ENCODE measurements around the gene CREB3. TPM values are rescaled to one million over a fixed set of nuclear protein-coding genes. Genes with fewer than 3 reads are reported as not detected.

Gene CREB3
- total RNA-seq, 2 experiments from 2014 or later = 18.1 to 18.3 TPM

- ChIA-PET POLR2A (no interaction called here), CTCF (interaction anchor here (1.4 to 1.6 kb wide), 3 partner anchors 12 to 29 kb away, joined by 3 to 6 read pairs (median 3); no protein-coding TSS in a partner anchor)
- H3K9me3 Mint-ChIP-seq = no peaks in the 10 kb centered on the region
- H3K36me3 Mint-ChIP-seq (ENCODE audit: low read depth) = peaks cover 6% of the 10 kb centered on the region
- no peak for DNase-seq
- no peak overlapping the region for H3K27ac Mint-ChIP-seq
- no peak overlapping the region for H3K4me3 Mint-ChIP-seq
- H3K4me1 Mint-ChIP-seq = peaks cover 3% of the 10 kb centered on the region
- no peaks in the 10 kb centered on the region for H3K27me3 Mint-ChIP-seq
Measured at GRCh38 chr9:35778496-35778895, 46.0 kb downstream of the CREB3 start.

GRCh38 chr9:35781066-35781465, 48.6 kb downstream of the CREB3 start:
- Mint-ChIP-seq H3K27ac (no peak overlapping the region), H3K36me3 (ENCODE audit: low read depth) (peaks cover 12% of the 10 kb centered on the region), H3K4me3 (no peak overlapping the region), H3K27me3 (no peaks in the 10 kb centered on the region), H3K9me3 (no peaks in the 10 kb centered on the region), H3K4me1 (no peaks in the 10 kb centered on the region)
- no peak for DNase-seq
- ChIA-PET CTCF (interaction anchor here (0.6 kb wide), 1 partner anchor 18 kb away, joined by 3 read pairs; no protein-coding TSS in a partner anchor), POLR2A (no interaction called here)

- Mint-ChIP-seq H3K27me3 (no peaks in the 10 kb centered on the region), H3K36me3 (ENCODE audit: low read depth) (peaks cover 10% of the 10 kb centered on the region), H3K27ac (no peak overlapping the region), H3K4me1 (no peaks in the 10 kb centered on the region), H3K4me3 (no peak overlapping the region), H3K9me3 (no peaks in the 10 kb centered on the region)
- DNase-seq = no peak
- ChIA-PET CTCF (interaction anchor here (0.6 kb wide), 1 partner anchor 1046 kb away, joined by 3 read pairs; no protein-coding TSS in a partner anchor), POLR2A (no interaction called here)
Measured at GRCh38 chr9:35783418-35783817, 51.0 kb downstream of the CREB3 start.

Small RNA genes within 50 kb of the gene (microRNA-seq; reads per million reads assigned to microRNA genes)
- gene MIR6852 (ENCODE audit: borderline microRNAs expressed, borderline replicate concordance) (not detected), gene MIR6853 (ENCODE audit: borderline microRNAs expressed, borderline replicate concordance) (not detected)

Other genes starting within 250 kb of the CREB3 start
- gene RUSC2, start 242.6 kb upstream of the CREB3 start, total RNA-seq = 1 to 10 TPM; 3.6 to 4.0 TPM
- gene TESK1, start 127.4 kb upstream of the CREB3 start, total RNA-seq = 10 to 100 TPM; 29.8 to 30.9 TPM
- gene CD72, start 114.3 kb upstream of the CREB3 start, total RNA-seq = 1 to 10 TPM; 5.4 to 7.1 TPM
- 100 to 1,000 TPM; 195 to 202 TPM for gene SIT1, start 81.7 kb upstream of the CREB3 start, total RNA-seq
- over 10,000 TPM in 1 of 2 experiments, 1,000 to 10,000 TPM in 1; 1,959 to 11,185 TPM for gene RMRP, start 74.6 kb upstream of the CREB3 start, total RNA-seq
- gene CCDC107, start 74.4 kb upstream of the CREB3 start, total RNA-seq = 10 to 100 TPM; 30.7 to 30.9 TPM
- gene ARHGEF39, start 67.5 kb upstream of the CREB3 start, total RNA-seq = 10 to 100 TPM; 11.8 to 13.5 TPM
- gene CA9, start 58.7 kb upstream of the CREB3 start, total RNA-seq = under 1 TPM in 1 of 2 experiments, not detected in 1; 0.40 TPM
- gene TPM2, start 42.7 kb upstream of the CREB3 start, total RNA-seq = 10 to 100 TPM; 13.1 to 13.4 TPM
- gene TLN1, start 471 bp upstream of the CREB3 start, total RNA-seq = 100 to 1,000 TPM; 362 to 422 TPM
- gene GBA2, start 16.6 kb downstream of the CREB3 start, total RNA-seq = 10 to 100 TPM; 42.8 to 44.1 TPM
- 10 to 100 TPM; 24.7 to 28.4 TPM for gene RGP1, start 16.6 kb downstream of the CREB3 start, total RNA-seq
- gene MSMP, start 21.6 kb downstream of the CREB3 start, total RNA-seq = not detected
- 10 to 100 TPM in 1 of 2 experiments, 1 to 10 TPM in 1; 8.7 to 11.7 TPM for gene NPR2, start 58.9 kb downstream of the CREB3 start, total RNA-seq
- 1 to 10 TPM; 1.8 to 2.5 TPM for gene SPAG8, start 79.6 kb downstream of the CREB3 start, total RNA-seq
- gene HINT2, start 82.4 kb downstream of the CREB3 start, total RNA-seq = 10 to 100 TPM; 56.5 to 69.9 TPM
- not detected for gene FAM221B, start 96.1 kb downstream of the CREB3 start, total RNA-seq
- gene TMEM8B, start 96.6 kb downstream of the CREB3 start, total RNA-seq = 1 to 10 TPM; 3.8 to 4.0 TPM
- not detected for gene OR13J1, start 137.7 kb downstream of the CREB3 start, total RNA-seq
- gene HRCT1, start 173.5 kb downstream of the CREB3 start, total RNA-seq = not detected
- gene SPAAR, start 176.8 kb downstream of the CREB3 start, total RNA-seq = not detected
- not detected for gene OR2S2, start 225.5 kb downstream of the CREB3 start, total RNA-seq